ENCODE results near the gene PLXNA4.

Gene PLXNA4

DNA sequence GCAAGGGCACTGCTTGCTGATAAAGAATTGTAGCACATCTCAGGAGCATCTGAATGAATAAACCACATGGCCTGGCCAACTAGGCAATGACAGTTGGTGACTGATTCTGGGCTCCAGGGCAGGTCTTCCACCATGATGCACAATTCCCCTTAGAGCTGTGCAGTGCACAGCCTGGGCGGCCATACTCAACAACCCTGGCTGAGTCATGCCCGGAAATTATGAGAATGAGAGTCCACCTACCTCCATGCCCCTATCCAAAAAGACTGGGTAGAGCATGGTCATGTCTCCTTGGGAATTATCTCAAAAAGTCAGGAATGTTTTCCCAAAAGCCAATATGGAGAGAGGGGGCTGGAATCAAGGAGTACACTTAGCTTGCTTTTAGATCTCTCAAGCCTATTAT, 425.6 kb downstream of the PLXNA4 start:
- TF ChIP-seq, protein P1, sequence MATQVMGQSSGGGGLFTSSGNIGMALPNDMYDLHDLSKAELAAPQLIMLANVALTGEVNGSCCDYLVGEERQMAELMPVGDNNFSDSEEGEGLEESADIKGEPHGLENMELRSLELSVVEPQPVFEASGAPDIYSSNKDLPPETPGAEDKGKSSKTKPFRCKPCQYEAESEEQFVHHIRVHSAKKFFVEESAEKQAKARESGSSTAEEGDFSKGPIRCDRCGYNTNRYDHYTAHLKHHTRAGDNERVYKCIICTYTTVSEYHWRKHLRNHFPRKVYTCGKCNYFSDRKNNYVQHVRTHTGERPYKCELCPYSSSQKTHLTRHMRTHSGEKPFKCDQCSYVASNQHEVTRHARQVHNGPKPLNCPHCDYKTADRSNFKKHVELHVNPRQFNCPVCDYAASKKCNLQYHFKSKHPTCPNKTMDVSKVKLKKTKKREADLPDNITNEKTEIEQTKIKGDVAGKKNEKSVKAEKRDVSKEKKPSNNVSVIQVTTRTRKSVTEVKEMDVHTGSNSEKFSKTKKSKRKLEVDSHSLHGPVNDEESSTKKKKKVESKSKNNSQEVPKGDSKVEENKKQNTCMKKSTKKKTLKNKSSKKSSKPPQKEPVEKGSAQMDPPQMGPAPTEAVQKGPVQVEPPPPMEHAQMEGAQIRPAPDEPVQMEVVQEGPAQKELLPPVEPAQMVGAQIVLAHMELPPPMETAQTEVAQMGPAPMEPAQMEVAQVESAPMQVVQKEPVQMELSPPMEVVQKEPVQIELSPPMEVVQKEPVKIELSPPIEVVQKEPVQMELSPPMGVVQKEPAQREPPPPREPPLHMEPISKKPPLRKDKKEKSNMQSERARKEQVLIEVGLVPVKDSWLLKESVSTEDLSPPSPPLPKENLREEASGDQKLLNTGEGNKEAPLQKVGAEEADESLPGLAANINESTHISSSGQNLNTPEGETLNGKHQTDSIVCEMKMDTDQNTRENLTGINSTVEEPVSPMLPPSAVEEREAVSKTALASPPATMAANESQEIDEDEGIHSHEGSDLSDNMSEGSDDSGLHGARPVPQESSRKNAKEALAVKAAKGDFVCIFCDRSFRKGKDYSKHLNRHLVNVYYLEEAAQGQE (IDR thresholded peaks at IDR 0.05; ENCODE audit: insufficient read depth in 1 of 2, low read depth in 2 of 2, low read length in 2 of 2), result no peak
- no peak for TF ChIP-seq FOXP2 (optimal IDR thresholded peaks at IDR 0.05; ENCODE audit: borderline replicate concordance, extremely low read depth, extremely low read length, insufficient read depth)
- TF ChIP-seq TAF1 (IDR thresholded peaks at IDR 0.05; ENCODE audit: borderline replicate concordance, insufficient read depth, low read length), result no peak
- no peak for TF ChIP-seq POLR2AphosphoS5 (IDR thresholded peaks at IDR 0.05; ENCODE audit: low read depth, low read length)
- TF ChIP-seq SIN3A (IDR thresholded peaks at IDR 0.05; ENCODE audit: borderline replicate concordance, insufficient read depth, low read length), result no peak

DNA sequence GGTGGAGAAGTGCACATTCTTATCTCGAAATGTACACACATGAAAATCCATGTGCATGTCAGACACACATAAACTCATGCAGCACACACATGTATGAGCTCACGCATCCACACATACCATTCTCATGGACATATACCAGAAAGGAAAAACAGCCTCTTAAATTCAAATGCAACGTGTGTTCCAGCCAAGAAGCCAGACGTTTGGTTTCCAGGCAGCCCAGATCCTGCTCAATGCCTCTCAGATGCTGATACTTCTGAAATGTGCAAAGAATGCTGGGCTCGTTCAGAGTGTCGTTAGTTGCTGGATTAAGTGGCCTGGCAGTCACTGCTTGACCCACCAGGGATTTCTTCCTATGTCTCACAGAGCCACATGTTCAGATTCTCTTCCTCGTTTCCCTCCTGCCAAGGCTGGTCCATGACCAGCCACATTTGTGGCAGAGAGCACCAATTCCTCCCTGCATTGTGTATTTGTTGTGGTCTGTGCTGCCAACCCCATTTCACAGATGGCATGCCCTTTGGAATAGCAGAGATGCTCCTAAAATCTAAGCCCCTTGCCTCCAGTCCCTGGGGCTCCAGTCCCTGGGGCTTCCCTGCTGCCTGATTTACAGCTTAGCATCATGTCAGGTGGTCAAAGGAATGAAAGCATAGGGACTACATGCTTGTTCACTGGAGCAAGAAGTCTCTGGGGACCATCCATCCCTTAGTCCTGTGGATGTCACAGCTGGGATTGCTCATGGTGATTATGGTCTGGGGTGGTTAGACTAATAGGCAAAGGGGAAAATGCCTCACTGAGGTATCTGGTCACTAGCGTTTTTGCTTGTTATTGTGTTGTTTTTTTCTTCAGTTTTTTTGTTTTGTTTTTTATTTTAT, 426.6 kb downstream of the PLXNA4 start:
- TF ChIP-seq SIN3A (IDR thresholded peaks at IDR 0.05; ENCODE audit: borderline replicate concordance, insufficient read depth, low read length) (no peak), POLR2AphosphoS5 (IDR thresholded peaks at IDR 0.05; ENCODE audit: low read depth, low read length) (no peak), TAF1 (IDR thresholded peaks at IDR 0.05; ENCODE audit: borderline replicate concordance, insufficient read depth, low read length) (no peak), FOXP2 (optimal IDR thresholded peaks at IDR 0.05; ENCODE audit: borderline replicate concordance, extremely low read depth, extremely low read length, insufficient read depth) (no peak)
- TF ChIP-seq, protein P1 (IDR thresholded peaks at IDR 0.05; ENCODE audit: insufficient read depth in 1 of 2, low read depth in 2 of 2, low read length in 2 of 2), result no peak

DNA sequence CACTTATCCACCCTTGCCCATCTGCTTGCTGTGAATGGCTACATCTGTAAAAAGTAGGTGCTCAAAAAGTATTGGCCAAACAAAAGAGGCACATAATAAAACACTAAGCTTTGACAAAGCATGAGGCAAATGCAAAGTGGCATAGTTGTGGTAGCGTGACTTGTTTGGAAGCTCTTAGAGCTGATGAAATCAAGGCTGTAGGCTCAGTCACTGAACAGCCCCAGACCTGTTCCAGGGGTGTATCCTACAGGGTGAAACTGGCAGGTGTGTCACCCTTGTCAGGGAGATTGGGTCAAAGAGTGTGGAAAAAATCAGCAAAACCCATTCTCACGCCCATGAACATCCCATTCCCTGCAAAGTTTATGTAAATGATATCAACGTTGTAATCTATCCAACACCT, 427.4 kb downstream of the PLXNA4 start:
- TF ChIP-seq FOXP2 (optimal IDR thresholded peaks at IDR 0.05; ENCODE audit: borderline replicate concordance, extremely low read depth, extremely low read length, insufficient read depth) (no peak), POLR2AphosphoS5 (IDR thresholded peaks at IDR 0.05; ENCODE audit: low read depth, low read length) (no peak), TAF1 (IDR thresholded peaks at IDR 0.05; ENCODE audit: borderline replicate concordance, insufficient read depth, low read length) (no peak), SIN3A (IDR thresholded peaks at IDR 0.05; ENCODE audit: borderline replicate concordance, insufficient read depth, low read length) (no peak)
- TF ChIP-seq, protein P1 (IDR thresholded peaks at IDR 0.05; ENCODE audit: insufficient read depth in 1 of 2, low read depth in 2 of 2, low read length in 2 of 2), result no peak

DNA sequence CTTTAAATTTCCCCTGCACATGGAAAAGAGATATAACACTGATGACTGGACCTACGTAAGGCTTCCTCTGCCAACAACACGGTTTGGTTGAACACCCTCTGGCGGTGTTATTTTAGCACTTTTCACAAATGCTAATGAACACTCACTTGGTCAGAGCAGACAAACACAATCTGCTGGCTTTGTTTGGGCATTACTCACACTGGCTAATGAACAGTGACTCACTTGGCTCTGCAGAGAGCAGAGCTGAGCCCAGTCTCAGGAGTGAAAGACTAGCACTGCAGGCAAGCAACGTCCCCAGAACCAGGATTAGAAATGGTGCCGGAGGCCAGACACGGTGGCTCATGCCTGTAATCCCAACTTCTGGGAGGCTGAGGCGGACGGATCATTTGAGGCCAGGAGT, 430.8 kb downstream of the PLXNA4 start:
- TF ChIP-seq FOXP2 (optimal IDR thresholded peaks at IDR 0.05; ENCODE audit: borderline replicate concordance, extremely low read depth, extremely low read length, insufficient read depth) (no peak), SIN3A (IDR thresholded peaks at IDR 0.05; ENCODE audit: borderline replicate concordance, insufficient read depth, low read length) (no peak), TAF1 (IDR thresholded peaks at IDR 0.05; ENCODE audit: borderline replicate concordance, insufficient read depth, low read length) (no peak), POLR2AphosphoS5 (IDR thresholded peaks at IDR 0.05; ENCODE audit: low read depth, low read length) (no peak)
- TF ChIP-seq, protein P1 (IDR thresholded peaks at IDR 0.05; ENCODE audit: insufficient read depth in 1 of 2, low read depth in 2 of 2, low read length in 2 of 2), result no peak
